Measurements from ENCODE around the gene ABCC10.

DNA sequence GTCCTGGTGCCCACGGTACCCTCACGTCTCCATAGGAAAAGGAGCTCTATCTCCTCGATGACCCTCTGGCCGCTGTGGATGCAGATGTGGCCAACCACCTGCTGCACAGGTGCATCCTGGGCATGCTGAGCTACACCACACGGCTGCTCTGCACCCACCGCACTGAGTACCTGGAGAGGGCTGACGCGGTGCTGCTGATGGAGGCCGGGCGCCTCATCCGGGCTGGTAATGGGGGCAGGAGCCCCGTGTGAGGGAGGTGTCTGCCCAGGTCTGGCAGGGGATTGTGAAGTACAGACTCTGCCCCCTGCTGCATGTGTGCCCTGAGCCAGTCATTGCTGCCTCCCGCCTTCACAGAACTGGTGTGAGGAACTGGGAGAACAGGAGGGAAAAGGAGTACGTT, 15.6 kb downstream of the ABCC10 start:
- TF ChIP-seq, protein P1, sequence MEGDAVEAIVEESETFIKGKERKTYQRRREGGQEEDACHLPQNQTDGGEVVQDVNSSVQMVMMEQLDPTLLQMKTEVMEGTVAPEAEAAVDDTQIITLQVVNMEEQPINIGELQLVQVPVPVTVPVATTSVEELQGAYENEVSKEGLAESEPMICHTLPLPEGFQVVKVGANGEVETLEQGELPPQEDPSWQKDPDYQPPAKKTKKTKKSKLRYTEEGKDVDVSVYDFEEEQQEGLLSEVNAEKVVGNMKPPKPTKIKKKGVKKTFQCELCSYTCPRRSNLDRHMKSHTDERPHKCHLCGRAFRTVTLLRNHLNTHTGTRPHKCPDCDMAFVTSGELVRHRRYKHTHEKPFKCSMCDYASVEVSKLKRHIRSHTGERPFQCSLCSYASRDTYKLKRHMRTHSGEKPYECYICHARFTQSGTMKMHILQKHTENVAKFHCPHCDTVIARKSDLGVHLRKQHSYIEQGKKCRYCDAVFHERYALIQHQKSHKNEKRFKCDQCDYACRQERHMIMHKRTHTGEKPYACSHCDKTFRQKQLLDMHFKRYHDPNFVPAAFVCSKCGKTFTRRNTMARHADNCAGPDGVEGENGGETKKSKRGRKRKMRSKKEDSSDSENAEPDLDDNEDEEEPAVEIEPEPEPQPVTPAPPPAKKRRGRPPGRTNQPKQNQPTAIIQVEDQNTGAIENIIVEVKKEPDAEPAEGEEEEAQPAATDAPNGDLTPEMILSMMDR (IDR thresholded peaks at IDR 0.05) = no peak
- no peak for TF ChIP-seq POLR2A (IDR thresholded peaks at IDR 0.05)
